Naive thymus-derived CD8-positive, alpha-beta T cell (primary cell): ENCODE measurements around the gene RSKR. TPM values are rescaled to one million over a fixed set of nuclear protein-coding genes. Genes with fewer than 3 reads are reported as not detected.
"Not testable (repeated sequence)": the region's sequence is repeated elsewhere in the genome, so short reads cannot be mapped to it uniquely, and the experiment has no call there.

ENCODE experiments used
- ATAC-seq, 2 donors: fragments of 150-1000 bp; cut with Tn5 transposase in 1 of 2; sonication (Bioruptor Pico), chemical (Tn5 transposase) in 1 of 2; 1 replicate in 1 of 2; 2 replicates in 1 of 2; pipeline ENCODE4 v1.10.0; 2021; ENCODE audit warnings: mild to moderate bottlenecking in 2 of 2, moderate library complexity in 2 of 2
- POLR2A ChIA-PET: fragments of 350-600 bp; sonication (Branson Sonifier 250); formaldehyde crosslinking; loops from one replicate; lab custom pipeline; 2021; ENCODE audit warnings: antibody characterized with exemption; lab: Charles Lee
- DNase-seq, 10 donors: peaks; one replicate each; pipeline versions ENCODE4 v3.0.0 to v3.0.0-alpha.2; 2020 to 2022
- H3K27ac Mint-ChIP-seq, 10 donors: one replicate each; pipeline ENCODE4 v1.8.0; 2020 to 2022; ENCODE audit warnings: mild to moderate bottlenecking in 10 of 10, mixed read lengths in 10 of 10, moderate library complexity in 4 of 10, inconsistent platforms in 1 of 10
- H3K27me3 Mint-ChIP-seq, 5 donors: one replicate each; pipeline ENCODE4 v1.8.0; 2021 to 2022; ENCODE audit warnings: mixed read lengths in 5 of 5
- H3K36me3 Mint-ChIP-seq, 3 donors: one replicate each; pipeline ENCODE4 v1.8.0; 2020 to 2022; ENCODE audit warnings: mixed read lengths in 3 of 3, mild to moderate bottlenecking in 2 of 3, inconsistent platforms in 1 of 3
- H3K4me1 Mint-ChIP-seq, 4 donors: one replicate each; pipeline ENCODE4 v1.8.0; 2021 to 2022; ENCODE audit warnings: mixed read lengths in 4 of 4
- H3K4me3 Mint-ChIP-seq, 10 donors: one replicate each; pipeline ENCODE4 v1.8.0; 2020 to 2022; ENCODE audit warnings: mild to moderate bottlenecking in 10 of 10, mixed read lengths in 10 of 10, moderate library complexity in 6 of 10, inconsistent platforms in 1 of 10
- H3K9me3 Mint-ChIP-seq, 9 donors: one replicate each; pipeline ENCODE4 v1.8.0; 2020 to 2022; ENCODE audit warnings: mixed read lengths in 9 of 9, mild to moderate bottlenecking in 3 of 9, inconsistent platforms in 1 of 9, moderate library complexity in 1 of 9
- polyA plus RNA-seq, 3 donors: library from polyadenylated mRNA; unstranded; fragments of 300-500 nt; fragmentation: Illumina TruSeq; gene quantifications; one replicate each; pipeline ENCODE4 v1.2.3, GENCODE V29; 2021
- total RNA-seq, 8 experiments: library from RNA in 2 of 8; stranded (reverse) in 2 of 8; gene quantifications; one replicate each; pipeline ENCODE4 v1.2.3 and lab custom pipeline; 2021 to 2026

Gene RSKR
- total and polyA plus RNA-seq, 5 experiments from 2014 or later = 0.11 to 28.9 (median 0.75) TPM

GRCh38 chr17:28620010-28620409 lies 6.0 kb upstream of the RSKR start:
- H3K4me3 Mint-ChIP-seq = no peak overlapping the region
- no peaks in the 10 kb centered on the region for H3K27me3 Mint-ChIP-seq
- DNase-seq = no peak
- no peak for ATAC-seq
- peak overlapping the region in 1 of 10 donors; percentile 70 for H3K27ac Mint-ChIP-seq
- POLR2A ChIA-PET = no interaction called here
- H3K9me3 Mint-ChIP-seq = no peaks in the 10 kb centered on the region
- H3K4me1 Mint-ChIP-seq = peaks cover 0 to 4% (median 2%) of the 10 kb centered on the region in 4 donors
- H3K36me3 Mint-ChIP-seq = peaks cover 12 to 100% (median 43%) of the 10 kb centered on the region in 3 donors

- no peaks in the 10 kb centered on the region for H3K27me3 Mint-ChIP-seq
- no peak overlapping the region for H3K4me3 Mint-ChIP-seq
- ATAC-seq (no peak), DNase-seq (no peak)
- peaks cover 12 to 97% (median 39%) of the 10 kb centered on the region in 3 donors for H3K36me3 Mint-ChIP-seq
- peaks cover 0 to 8% (median 3%) of the 10 kb centered on the region in 4 donors for H3K4me1 Mint-ChIP-seq
- POLR2A ChIA-PET = no interaction called here
- H3K27ac Mint-ChIP-seq = no peak overlapping the region
- H3K9me3 Mint-ChIP-seq = no peaks in the 10 kb centered on the region
Measured at GRCh38 chr17:28618464-28618863, 4.5 kb upstream of the RSKR start.

- no peaks in the 10 kb centered on the region for H3K9me3 Mint-ChIP-seq
- peaks cover 0 to 18% (median 8%) of the 10 kb centered on the region in 4 donors for H3K4me1 Mint-ChIP-seq
- H3K36me3 Mint-ChIP-seq = peaks cover 6 to 75% (median 26%) of the 10 kb centered on the region in 3 donors
- DNase-seq = no peak
- POLR2A ChIA-PET = interaction anchor here (0.5 to 0.6 kb wide), 2 partner anchors 31 to 45 kb away, joined by 3 read pairs; partner anchors contain the start of genes SDF2 and SUPT6H
- no peak overlapping the region for H3K27ac Mint-ChIP-seq
- no peak overlapping the region for H3K4me3 Mint-ChIP-seq
- no peak for ATAC-seq
- no peaks in the 10 kb centered on the region for H3K27me3 Mint-ChIP-seq
Measured at GRCh38 chr17:28616281-28616680, 2.3 kb upstream of the RSKR start.

- Mint-ChIP-seq H3K36me3 (peaks cover 6 to 68% (median 18%) of the 10 kb centered on the region in 3 donors), H3K27me3 (no peaks in the 10 kb centered on the region), H3K4me1 (peaks cover 0 to 18% (median 7%) of the 10 kb centered on the region in 4 donors), H3K4me3 (no peak overlapping the region), H3K27ac (no peak overlapping the region), H3K9me3 (no peaks in the 10 kb centered on the region)
- DNase-seq (no peak), ATAC-seq (no peak)
- POLR2A ChIA-PET = no interaction called here
Measured at GRCh38 chr17:28615260-28615940, 1.4 kb upstream of the RSKR start.

- H3K4me1 Mint-ChIP-seq = peaks cover 0 to 18% (median 8%) of the 10 kb centered on the region in 4 donors
- H3K4me3 Mint-ChIP-seq = no peak overlapping the region
- peak overlapping the region in 6 of 10 donors; percentile 5 to 74 (median 64) for H3K27ac Mint-ChIP-seq
- ATAC-seq = peak; percentile 50 to 57
- H3K9me3 Mint-ChIP-seq = no peaks in the 10 kb centered on the region
- POLR2A ChIA-PET = interaction anchor here (2.8 kb wide), 1 partner anchor 14 kb away, joined by 13 read pairs; the partner anchor contains the start of gene SPAG5
- peak in 8 of 10 donors; percentile 7 to 71 (median 42) for DNase-seq
- H3K36me3 Mint-ChIP-seq = peaks cover 6 to 53% (median 18%) of the 10 kb centered on the region in 3 donors
- H3K27me3 Mint-ChIP-seq = no peaks in the 10 kb centered on the region
Measured at GRCh38 chr17:28612936-28613872, 781 bp downstream of the RSKR start.

- no peak for ATAC-seq
- H3K27me3 Mint-ChIP-seq = no peaks in the 10 kb centered on the region
- H3K36me3 Mint-ChIP-seq = peaks cover 6 to 46% (median 18%) of the 10 kb centered on the region in 3 donors
- peak overlapping the region in 8 of 10 donors; percentile 5 to 79 (median 59) for H3K27ac Mint-ChIP-seq
- DNase-seq = no peak
- POLR2A ChIA-PET = interaction anchor here (1.1 to 2.8 kb wide), 2 partner anchors 13 to 119 kb away, joined by 3 to 13 read pairs; partner anchors contain the start of gene SPAG5
- peaks cover 0 to 18% (median 8%) of the 10 kb centered on the region in 4 donors for H3K4me1 Mint-ChIP-seq
- no peak overlapping the region for H3K4me3 Mint-ChIP-seq
- H3K9me3 Mint-ChIP-seq = no peaks in the 10 kb centered on the region
Measured at GRCh38 chr17:28612531-28612930, 1.5 kb downstream of the RSKR start.

GRCh38 chr17:28610376-28610775 lies 3.6 kb downstream of the RSKR start:
- no peak for ATAC-seq
- Mint-ChIP-seq H3K27me3 (no peaks in the 10 kb centered on the region), H3K36me3 (peaks cover 0 to 25% (median 0%) of the 10 kb centered on the region in 3 donors), H3K4me3 (no peak overlapping the region), H3K27ac (peak overlapping the region in 5 of 10 donors; percentile 3 to 74 (median 27)), H3K9me3 (no peaks in the 10 kb centered on the region), H3K4me1 (peaks cover 0 to 18% (median 8%) of the 10 kb centered on the region in 4 donors)
- DNase-seq = no peak
- POLR2A ChIA-PET = interaction anchor here (0.6 to 1.5 kb wide), 3 partner anchors 11 to 40 kb away, joined by 3 to 4 read pairs (median 4); partner anchors contain the start of gene PIGS

GRCh38 chr17:28604031-28604430 lies 10.0 kb downstream of the RSKR start:
- ATAC-seq, POLR2A ChIA-PET, H3K4me3 Mint-ChIP-seq, H3K9me3 Mint-ChIP-seq, H3K27ac Mint-ChIP-seq, H3K27me3 Mint-ChIP-seq, DNase-seq, H3K36me3 Mint-ChIP-seq: not testable (repeated sequence)
- peaks cover 6 to 11% (median 8%) of the 10 kb centered on the region in 4 donors for H3K4me1 Mint-ChIP-seq

- Mint-ChIP-seq H3K4me3 (peak overlapping the region; percentile 89 to 99 (median 95)), H3K27me3 (no peaks in the 10 kb centered on the region), H3K36me3 (peaks cover 0 to 2% (median 0%) of the 10 kb centered on the region in 3 donors), H3K4me1 (peaks cover 14 to 27% (median 23%) of the 10 kb centered on the region in 4 donors), H3K9me3 (no peaks in the 10 kb centered on the region), H3K27ac (peak overlapping the region; percentile 94 to 100 (median 96))
- ATAC-seq = peak; percentile 50 to 60
- POLR2A ChIA-PET = interaction anchor here (0.5 to 3.0 kb wide), 16 partner anchors 9 to 352 kb away, joined by 3 to 42 read pairs (median 4); partner anchors contain the start of genes ALDOC, BLTP2, PHF12 and PIGS
- peak in 9 of 10 donors; percentile 19 to 72 (median 53) for DNase-seq
Measured at GRCh38 chr17:28599311-28600184, 14.4 kb downstream of the RSKR start.

GRCh38 chr17:28598799-28599310 lies 15.1 kb downstream of the RSKR start, which contains the start of gene SPAG5:
SPAG5 (minus strand) TSS chr17:28599025; CDS start chr17:28598946, 79 bp downstream.
- Mint-ChIP-seq H3K27me3 (no peaks in the 10 kb centered on the region), H3K9me3 (no peaks in the 10 kb centered on the region), H3K36me3 (no peaks in the 10 kb centered on the region), H3K4me1 (peaks cover 14 to 27% (median 23%) of the 10 kb centered on the region in 4 donors), H3K4me3 (peak within 1 kb of the TSS; percentile 89 to 99 (median 95)), H3K27ac (peak within 1 kb of the TSS; percentile 94 to 100 (median 96))
- DNase-seq = peak; percentile 90 to 97 (median 94)
- peak; percentile 93 to 94 for ATAC-seq
- POLR2A ChIA-PET = interaction anchor here (0.5 to 3.0 kb wide), 16 partner anchors 10 to 353 kb away, joined by 3 to 42 read pairs (median 4); partner anchors contain the start of genes ALDOC, BLTP2, PHF12 and PIGS

- ATAC-seq = no peak
- peaks cover 14 to 27% (median 23%) of the 10 kb centered on the region in 4 donors for H3K4me1 Mint-ChIP-seq
- no peak for DNase-seq
- peak overlapping the region; percentile 94 to 100 (median 96) for H3K27ac Mint-ChIP-seq
- H3K27me3 Mint-ChIP-seq = no peaks in the 10 kb centered on the region
- H3K4me3 Mint-ChIP-seq = peak overlapping the region; percentile 89 to 99 (median 95)
- POLR2A ChIA-PET = interaction anchor here (1.4 to 3.0 kb wide), 6 partner anchors 14 to 64 kb away, joined by 11 to 42 read pairs (median 15); partner anchors contain the start of genes ALDOC, BLTP2, PIGS and SDF2
- no peaks in the 10 kb centered on the region for H3K36me3 Mint-ChIP-seq
- no peaks in the 10 kb centered on the region for H3K9me3 Mint-ChIP-seq
Measured at GRCh38 chr17:28598389-28598788, 15.6 kb downstream of the RSKR start.
